PC-3 (cell line): ENCODE measurements around the gene PTPN3. TPM values are rescaled to one million over a fixed set of nuclear protein-coding genes. Genes with fewer than 3 reads are reported as not detected.

Experiments
- ATAC-seq: fragments of 200-7000 bp; cut with Tn5 transposase; 2 replicates; pipeline ENCODE4 v1.9.1; 2020; ENCODE audit warnings: mild to moderate bottlenecking, moderate library complexity
- BruUV-seq: library from RNA; stranded (reverse); fragments of 400-500 nt; replicated peaks from 2 replicates; lab custom pipeline; 2021; lab: Mats Ljungman, UMichigan
- CTCF ChIA-PET: fragments of 300-600 bp; sonication (Branson Sonifier 250); formaldehyde crosslinking; loops from one replicate; lab custom pipeline; 2022; ENCODE audit warnings: antibody characterized with exemption; lab: Charles Lee
- POLR2A ChIA-PET: fragments of 300-600 bp; sonication (Branson Sonifier 250); formaldehyde crosslinking; loops from one replicate; lab custom pipeline; 2022; ENCODE audit warnings: antibody characterized with exemption; ENCODE audit not compliant: unreplicated experiment; lab: Charles Lee
- DNase-seq: peaks from one replicate; pipeline ENCODE4 v3.0.0-alpha.2; 2015
- H2AFZ ChIP-seq: fragments of 300-600 bp; sonication (generic); 2 replicates; pipeline ENCODE4 v1.6.0; 2016; ENCODE audit warnings: antibody characterized with exemption, low read length
- H3F3A ChIP-seq: fragments of 300-600 bp; sonication (generic); one replicate; pipeline ENCODE4 v1.6.0; 2017; ENCODE audit warnings: antibody characterized with exemption, low read length, control low read depth, mild to moderate bottlenecking; ENCODE audit not compliant: unreplicated experiment
- H3K27ac ChIP-seq: fragments of 300-600 bp; sonication (generic); 2 replicates; pipeline ENCODE4 v1.5.1; 2016; ENCODE audit warnings: mild to moderate bottlenecking, low read length
- H3K27me3 ChIP-seq: fragments of 300-600 bp; sonication (generic); 2 replicates; pipeline ENCODE4 v1.6.1; 2016; ENCODE audit warnings: low read length, mixed read lengths
- H3K36me3 ChIP-seq: fragments of 300-600 bp; sonication (generic); 2 replicates; pipeline ENCODE4 v1.6.1; 2016; ENCODE audit warnings: low read depth, mixed run types, low read length, mixed read lengths
- H3K4me1 ChIP-seq: fragments of 300-600 bp; sonication (generic); 2 replicates; pipeline ENCODE4 v1.5.1; 2016; ENCODE audit warnings: low read length; ENCODE audit not compliant: insufficient read depth
- H3K4me2 ChIP-seq: fragments of 300-600 bp; sonication (generic); 2 replicates; pipeline ENCODE4 v1.6.0; 2016; ENCODE audit warnings: low read length
- H3K4me3 ChIP-seq: fragments of 300-600 bp; sonication (generic); 2 replicates; pipeline ENCODE4 v1.5.1; 2016; ENCODE audit warnings: mild to moderate bottlenecking, low read length, mixed read lengths
- H3K79me2 ChIP-seq: fragments of 300-600 bp; sonication (generic); 2 replicates; pipeline ENCODE4 v1.6.1; 2017; ENCODE audit warnings: low read length, mixed read lengths
- H3K9ac ChIP-seq: fragments of 300-600 bp; sonication (generic); 2 replicates; pipeline ENCODE4 v1.6.0; 2016; ENCODE audit warnings: mild to moderate bottlenecking, low read length
- H3K9me2 ChIP-seq: fragments of 300-600 bp; sonication (generic); replicated peaks from 2 replicates; pipeline ENCODE4 v1.6.1; 2016; ENCODE audit warnings: mixed run types, low read length, mixed read lengths
- H3K9me3 ChIP-seq: fragments of 300-600 bp; sonication (generic); 2 replicates; pipeline ENCODE4 v1.6.1; 2016; ENCODE audit warnings: low read length, mixed read lengths
- H4K20me1 ChIP-seq: fragments of 300-600 bp; sonication (generic); 2 replicates; pipeline ENCODE4 v1.6.1; 2016; ENCODE audit warnings: low read length, mixed read lengths
- EZH2 ChIP-seq: fragments of 300-600 bp; sonication (generic); IDR thresholded peaks from one replicate; pipeline ENCODE4 v1.6.1; 2017; ENCODE audit warnings: antibody characterized with exemption, mild to moderate bottlenecking, low read length; ENCODE audit not compliant: unreplicated experiment
- EZH2phosphoT487 ChIP-seq: fragments of 300-600 bp; sonication (generic); IDR thresholded peaks from 2 replicates; pipeline ENCODE4 v1.6.1; 2018; ENCODE audit warnings: mild to moderate bottlenecking, antibody characterized with exemption, low read length, borderline replicate concordance
- intact Hi-C: fragments of 100-400 bp; cut with micrococcal nuclease; formaldehyde crosslinking; loops from 2 replicates; pipeline ENCODE4 v1.9.0; 2023
- total RNA-seq: library from RNA; depleted of rRNA; stranded (reverse); fragments of >200 nt; gene quantifications from 2 replicates; pipeline ENCODE4 v1.2.3, GENCODE V29; 2014
- TF ChIP-seq, protein P1 (sequence below): fragments of 300-600 bp; sonication (generic); conservative IDR thresholded peaks from 2 replicates; pipeline ENCODE4 v1.5.1; 2017; ENCODE audit warnings: antibody characterized with exemption, low read depth, mild to moderate bottlenecking, low read length

Gene PTPN3
- total RNA-seq, 1 experiment from 2014 or later = 8.4 TPM

DNA sequence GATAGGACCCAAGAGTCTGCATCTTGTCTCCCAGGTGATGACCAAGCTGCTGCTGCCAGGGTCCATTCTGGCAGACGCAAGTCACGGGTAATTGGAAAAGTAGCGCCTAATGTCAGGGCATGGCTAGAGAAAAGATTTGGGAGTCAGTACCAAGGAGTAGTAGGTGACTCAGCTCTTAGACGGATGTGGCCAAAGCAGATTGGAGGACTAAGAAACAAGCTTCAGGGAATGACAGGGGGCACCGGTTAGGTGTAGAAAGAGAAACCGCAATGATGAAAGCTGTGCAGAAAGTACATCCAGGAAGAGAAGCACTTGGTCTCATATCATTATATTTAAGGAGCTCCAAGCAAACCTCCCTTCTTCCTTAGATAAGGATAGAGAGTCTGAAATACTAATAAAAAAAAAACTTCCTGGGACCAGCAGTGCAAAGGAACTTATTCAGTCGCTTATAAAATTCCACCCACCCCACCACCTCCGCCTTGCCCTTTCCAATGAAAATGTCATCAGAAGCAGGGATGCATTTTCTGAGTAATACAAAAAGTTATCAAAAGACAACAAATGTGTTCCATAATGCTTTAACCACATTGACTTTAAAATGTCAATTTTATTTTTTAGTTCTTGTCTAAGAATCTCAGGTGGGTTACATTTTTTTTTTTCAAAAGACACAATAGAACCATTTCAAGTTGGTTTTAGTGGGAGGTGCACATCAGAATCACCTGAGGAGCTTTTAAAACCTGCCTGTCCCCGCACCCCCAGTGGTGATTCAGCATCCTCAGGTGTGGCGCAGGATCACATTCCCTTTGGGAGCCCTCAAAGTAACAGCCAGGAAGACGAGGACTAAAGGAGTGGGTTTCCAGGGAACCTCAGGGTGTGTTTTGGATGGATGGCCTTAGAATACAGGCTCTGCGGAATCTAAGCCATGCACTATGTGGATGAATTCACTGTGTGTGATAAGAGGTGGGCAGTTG is 31.2 kb downstream of the PTPN3 start:
- Histone ChIP-seq H4K20me1 (no peaks in the 10 kb centered on the region), H3K9me2 (no peaks in the 10 kb centered on the region), H3F3A (no peaks in the 10 kb centered on the region), H2AFZ (no peak overlapping the region), H3K4me3 (no peak overlapping the region), H3K4me2 (no peak overlapping the region), H3K27ac (no peak overlapping the region), H3K9me3 (no peaks in the 10 kb centered on the region), H3K9ac (no peak overlapping the region), H3K36me3 (no peaks in the 10 kb centered on the region), H3K79me2 (peaks cover 33% of the 10 kb centered on the region), H3K4me1 (peaks cover 8% of the 10 kb centered on the region; the same call in 1 of the 2 replicates), H3K27me3 (no peaks in the 10 kb centered on the region)
- POLR2A ChIA-PET = no interaction called here
- DNase-seq (peak; percentile 18), ATAC-seq (peak; percentile 44; the same call in 1 of the 2 replicates)
- CTCF ChIA-PET = no interaction called here
- no TSS peak for BruUV-seq
- TF ChIP-seq EZH2 (no peak), EZH2phosphoT487 (no peak)
- TF ChIP-seq, protein P1, sequence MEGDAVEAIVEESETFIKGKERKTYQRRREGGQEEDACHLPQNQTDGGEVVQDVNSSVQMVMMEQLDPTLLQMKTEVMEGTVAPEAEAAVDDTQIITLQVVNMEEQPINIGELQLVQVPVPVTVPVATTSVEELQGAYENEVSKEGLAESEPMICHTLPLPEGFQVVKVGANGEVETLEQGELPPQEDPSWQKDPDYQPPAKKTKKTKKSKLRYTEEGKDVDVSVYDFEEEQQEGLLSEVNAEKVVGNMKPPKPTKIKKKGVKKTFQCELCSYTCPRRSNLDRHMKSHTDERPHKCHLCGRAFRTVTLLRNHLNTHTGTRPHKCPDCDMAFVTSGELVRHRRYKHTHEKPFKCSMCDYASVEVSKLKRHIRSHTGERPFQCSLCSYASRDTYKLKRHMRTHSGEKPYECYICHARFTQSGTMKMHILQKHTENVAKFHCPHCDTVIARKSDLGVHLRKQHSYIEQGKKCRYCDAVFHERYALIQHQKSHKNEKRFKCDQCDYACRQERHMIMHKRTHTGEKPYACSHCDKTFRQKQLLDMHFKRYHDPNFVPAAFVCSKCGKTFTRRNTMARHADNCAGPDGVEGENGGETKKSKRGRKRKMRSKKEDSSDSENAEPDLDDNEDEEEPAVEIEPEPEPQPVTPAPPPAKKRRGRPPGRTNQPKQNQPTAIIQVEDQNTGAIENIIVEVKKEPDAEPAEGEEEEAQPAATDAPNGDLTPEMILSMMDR = no peak
- intact Hi-C loops = no loop called here

DNA sequence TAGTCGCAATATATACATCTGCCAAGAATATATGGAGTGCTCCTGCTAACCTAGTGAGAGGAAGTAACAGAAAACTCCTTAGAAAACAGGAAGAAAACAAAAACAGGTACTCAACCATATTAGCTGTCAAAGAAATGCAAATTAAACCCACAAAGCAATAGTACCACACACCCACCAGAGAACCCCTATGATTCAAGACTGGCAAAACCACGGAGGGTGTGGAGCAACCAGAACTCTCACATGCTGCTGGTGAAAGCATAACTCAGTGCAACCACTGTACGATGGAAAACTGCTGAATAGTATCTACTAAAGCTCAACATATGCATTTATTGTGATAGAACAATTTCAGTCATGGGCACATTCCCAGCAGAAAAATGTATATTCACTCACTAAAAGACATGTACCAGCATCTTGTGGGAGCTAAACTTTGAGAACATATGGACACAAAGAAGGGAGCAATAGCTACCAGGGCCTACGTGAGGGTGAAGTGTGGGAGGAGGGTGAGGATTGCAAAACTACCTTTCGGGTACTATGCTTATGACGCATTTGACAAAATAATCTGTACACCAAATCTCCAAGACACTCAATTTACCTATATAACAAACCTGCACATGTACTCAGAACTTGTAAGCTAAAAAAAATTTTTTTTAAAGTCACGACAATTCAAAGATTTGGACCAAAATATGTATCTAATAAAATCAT is 34.0 kb downstream of the PTPN3 start:
- CTCF ChIA-PET = interaction anchor here (0.6 kb wide), 1 partner anchor 12 kb away, joined by 3 read pairs; no protein-coding TSS in a partner anchor
- Histone ChIP-seq H3K27ac (no peak overlapping the region), H3K9me2 (no peaks in the 10 kb centered on the region), H3K27me3 (no peaks in the 10 kb centered on the region), H3K4me3 (no peak overlapping the region), H3K9ac (no peak overlapping the region), H3K9me3 (no peaks in the 10 kb centered on the region), H4K20me1 (no peaks in the 10 kb centered on the region), H2AFZ (no peak overlapping the region), H3K36me3 (no peaks in the 10 kb centered on the region), H3K4me2 (no peak overlapping the region), H3F3A (no peaks in the 10 kb centered on the region), H3K4me1 (peaks cover 8% of the 10 kb centered on the region; the same call in 1 of the 2 replicates), H3K79me2 (peaks cover 29% of the 10 kb centered on the region)
- TF ChIP-seq, protein P1 = no peak
- TF ChIP-seq EZH2 = no peak
- no peak for TF ChIP-seq EZH2phosphoT487
- intact Hi-C loops = no loop called here
- POLR2A ChIA-PET = no interaction called here
- BruUV-seq = no TSS peak
- ATAC-seq (no peak), DNase-seq (no peak)
